IPS DF 4.7 (cell line): Measurements from ENCODE around the gene PRKG2.

Source experiments
- DNase-seq: peaks from one replicate; pipeline ENCODE4 v3.0.0-alpha.2; 2013; ENCODE audit warnings: low spot score; ENCODE audit errors: extremely low read depth

PRKG2 gene

DNA sequence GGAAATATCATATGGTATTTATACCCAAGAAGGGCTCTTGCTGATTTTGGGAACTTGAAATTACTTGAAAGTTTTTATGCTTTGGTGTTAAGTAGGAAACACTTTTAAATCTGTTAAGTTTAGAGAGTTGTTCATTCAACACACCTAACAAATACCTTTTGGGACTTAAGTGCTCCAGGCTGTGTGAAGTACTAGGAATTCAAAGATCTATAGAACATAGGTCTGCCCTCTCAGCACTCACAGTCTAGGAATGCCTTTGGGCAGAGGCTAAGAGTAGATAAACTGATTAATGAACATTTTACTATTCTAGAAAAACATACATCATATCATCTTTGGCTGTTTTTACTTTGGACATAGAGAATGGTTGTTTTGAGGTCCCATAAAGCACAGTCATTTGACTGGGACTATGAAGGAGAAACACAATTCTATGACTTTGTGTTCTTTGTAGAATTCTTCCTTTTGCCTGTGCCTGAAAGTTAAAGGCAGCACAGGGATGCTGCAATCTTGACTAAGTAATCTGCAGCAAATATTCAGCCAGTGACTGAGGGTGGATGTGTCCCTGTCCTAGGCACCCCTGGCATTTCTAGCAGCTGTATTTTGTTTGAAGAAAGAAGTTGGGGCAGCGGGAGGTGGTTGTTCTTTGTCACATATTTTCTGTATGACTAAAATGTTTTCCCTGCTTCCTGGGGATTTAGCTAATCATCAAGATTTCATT lies 176.2 kb downstream of the PRKG2 start:
- DNase-seq = no peak
